HAP-1 (cell line): ENCODE measurements around the gene CHTF18.

Source experiments
- DNase-seq, 2 experiments: peaks; one replicate each; pipeline ENCODE4 v3.0.0-alpha.2; 2016 to 2020; ENCODE audit warnings: low spot score in 2 of 2
- H3K27me3 ChIP-seq: fragments of 250-450 bp; sonication (Bioruptor Pico); 2 replicates; pipeline ENCODE4 v1.5.1; 2020; ENCODE audit warnings: low read depth, mild to moderate bottlenecking, moderate library complexity
- H3K36me3 ChIP-seq: fragments of 250-450 bp; sonication (Bioruptor Pico); replicated peaks from 2 replicates; pipeline ENCODE4 v1.5.1; 2020; ENCODE audit warnings: mild to moderate bottlenecking
- H3K4me1 ChIP-seq: fragments of 250-450 bp; sonication (Bioruptor Pico); 2 replicates; pipeline ENCODE4 v1.5.1; 2020; ENCODE audit warnings: mild to moderate bottlenecking
- H3K4me3 ChIP-seq: fragments of 250-450 bp; sonication (Bioruptor Pico); 2 replicates; pipeline ENCODE4 v1.5.1; 2020; ENCODE audit warnings: mild to moderate bottlenecking, moderate library complexity
- H3K9me3 ChIP-seq: fragments of 250-450 bp; sonication (Bioruptor Pico); 2 replicates; pipeline ENCODE4 v1.5.1; 2020; ENCODE audit warnings: mild to moderate bottlenecking, moderate library complexity
- in situ Hi-C: fragments of 300-500 bp; cut with MboI; formaldehyde crosslinking; loops from 3 replicates; pipeline ENCODE4 v1.14.3; 2020; ENCODE audit warnings: low sequenced_read_pairs, inconsistent platforms, mixed read lengths

Gene CHTF18

GRCh38 chr16:804193-805048, 16.0 kb downstream of the CHTF18 start:
- in situ Hi-C loops, result loop anchor here (5.0 kb wide), 1 partner anchor 243 kb away; no protein-coding TSS in a partner anchor
- no peak for DNase-seq
- Histone ChIP-seq H3K27me3 (peaks cover 30% of the 10 kb centered on the region), H3K36me3 (peaks cover 3% of the 10 kb centered on the region; the same call in 1 of the 2 replicates), H3K4me1 (peaks cover 5% of the 10 kb centered on the region), H3K4me3 (no peak overlapping the region), H3K9me3 (no peaks in the 10 kb centered on the region)

- peaks cover 3% of the 10 kb centered on the region; the same call in 1 of the 2 replicates for H3K36me3 ChIP-seq
- H3K9me3 ChIP-seq, result no peaks in the 10 kb centered on the region
- H3K4me1 ChIP-seq, result peaks cover 3% of the 10 kb centered on the region
- H3K27me3 ChIP-seq, result peaks cover 25% of the 10 kb centered on the region
- DNase-seq, result no peak
- H3K4me3 ChIP-seq, result no peak overlapping the region
- in situ Hi-C loops, result loop anchor here (5.0 kb wide), 1 partner anchor 242 kb away; no protein-coding TSS in a partner anchor
These were observed 17.1 kb downstream of the CHTF18 start for GRCh38 chr16:805474-805873.

GRCh38 chr16:807347-808084, 19.1 kb downstream of the CHTF18 start:
- in situ Hi-C loops, result loop anchor here (5.0 kb wide), 1 partner anchor 240 kb away; no protein-coding TSS in a partner anchor
- Histone ChIP-seq H3K4me1 (peaks cover 3% of the 10 kb centered on the region), H3K4me3 (peak overlapping the region; percentile 78), H3K9me3 (no peaks in the 10 kb centered on the region), H3K27me3 (peaks cover 7% of the 10 kb centered on the region; the same call in 1 of the 2 replicates), H3K36me3 (peaks cover 3% of the 10 kb centered on the region; the same call in 1 of the 2 replicates)
- DNase-seq, result peak; percentile 87 to 95

GRCh38 chr16:808085-808386, 19.6 kb downstream of the CHTF18 start:
- no peak for DNase-seq
- H3K36me3 ChIP-seq, result peaks cover 3% of the 10 kb centered on the region; the same call in 1 of the 2 replicates
- H3K27me3 ChIP-seq, result peaks cover 5% of the 10 kb centered on the region; the same call in 1 of the 2 replicates
- H3K4me3 ChIP-seq, result peak overlapping the region; percentile 78
- in situ Hi-C loops, result loop anchor here (5.0 kb wide), 1 partner anchor 239 kb away; no protein-coding TSS in a partner anchor
- peaks cover 3% of the 10 kb centered on the region for H3K4me1 ChIP-seq
- no peaks in the 10 kb centered on the region for H3K9me3 ChIP-seq

DNA sequence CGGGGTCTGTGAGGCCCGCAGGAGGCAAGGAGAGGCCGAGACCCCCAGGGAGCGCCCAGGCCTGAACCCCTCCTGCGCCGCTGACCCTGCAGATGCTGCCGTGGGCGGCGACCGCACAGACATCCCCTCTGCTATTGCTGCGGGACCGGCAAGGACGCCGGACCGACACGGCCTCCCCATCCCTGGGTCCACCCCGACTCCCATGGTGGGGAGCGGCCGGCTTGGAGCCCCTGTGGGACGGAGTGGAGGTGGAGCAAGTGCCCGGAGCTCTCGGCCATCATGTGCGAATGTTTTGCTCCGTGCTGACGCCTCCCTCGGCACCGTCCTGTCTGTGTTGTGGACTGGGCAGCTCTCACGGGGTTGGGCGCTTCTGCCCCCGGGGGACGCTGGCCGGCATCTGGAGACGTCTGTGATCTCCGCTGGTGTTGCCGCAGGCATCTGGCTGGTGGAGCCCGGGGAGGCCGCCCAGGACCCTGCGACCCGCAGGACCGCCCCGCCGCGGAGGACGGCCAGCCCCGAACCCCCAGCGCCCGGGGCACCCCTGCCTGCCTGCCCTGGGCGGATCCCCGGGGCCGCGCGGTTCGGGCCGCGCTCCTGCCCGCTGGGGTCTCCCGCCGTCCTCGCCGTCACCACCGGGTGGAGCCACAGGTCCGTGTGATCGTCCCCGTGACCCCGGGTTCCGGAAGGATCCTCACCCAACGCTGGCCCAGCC, 24.9 kb downstream of the CHTF18 start:
- peak; percentile 28 to 84 for DNase-seq
- Histone ChIP-seq H3K4me1 (peaks cover 5% of the 10 kb centered on the region; the same call in 1 of the 2 replicates), H3K4me3 (no peak overlapping the region), H3K36me3 (no peaks in the 10 kb centered on the region), H3K27me3 (no peaks in the 10 kb centered on the region), H3K9me3 (no peaks in the 10 kb centered on the region)
- in situ Hi-C loops, result no loop called here

DNA sequence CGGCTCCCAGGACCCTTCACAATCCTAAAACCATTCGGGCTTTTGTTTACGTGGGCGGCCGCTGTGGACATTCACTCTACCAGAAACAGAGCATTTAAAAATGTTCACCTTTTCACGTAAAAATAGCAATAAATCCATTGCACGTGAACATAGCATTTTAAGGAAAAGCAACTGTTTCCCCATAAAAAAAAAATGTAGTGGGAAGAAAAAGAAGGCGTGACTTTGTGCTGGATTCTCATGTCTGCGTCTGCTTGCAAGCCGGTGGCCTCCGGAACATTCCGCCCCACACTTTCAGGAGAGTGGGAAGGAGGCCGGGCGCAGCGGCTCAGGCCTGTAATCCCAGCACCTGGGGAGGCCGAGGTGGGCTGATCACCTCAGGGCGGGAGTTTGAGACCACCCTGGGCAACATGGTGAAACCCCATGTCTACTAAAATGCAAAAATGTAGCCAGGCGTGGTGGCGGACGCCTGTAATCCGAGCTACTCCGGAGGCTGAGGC, 25.5 kb downstream of the CHTF18 start:
- Histone ChIP-seq H3K27me3 (no peaks in the 10 kb centered on the region), H3K4me3 (no peak overlapping the region), H3K36me3 (no peaks in the 10 kb centered on the region), H3K9me3 (no peaks in the 10 kb centered on the region), H3K4me1 (peaks cover 5% of the 10 kb centered on the region; the same call in 1 of the 2 replicates)
- in situ Hi-C loops, result no loop called here
- no peak for DNase-seq

DNA sequence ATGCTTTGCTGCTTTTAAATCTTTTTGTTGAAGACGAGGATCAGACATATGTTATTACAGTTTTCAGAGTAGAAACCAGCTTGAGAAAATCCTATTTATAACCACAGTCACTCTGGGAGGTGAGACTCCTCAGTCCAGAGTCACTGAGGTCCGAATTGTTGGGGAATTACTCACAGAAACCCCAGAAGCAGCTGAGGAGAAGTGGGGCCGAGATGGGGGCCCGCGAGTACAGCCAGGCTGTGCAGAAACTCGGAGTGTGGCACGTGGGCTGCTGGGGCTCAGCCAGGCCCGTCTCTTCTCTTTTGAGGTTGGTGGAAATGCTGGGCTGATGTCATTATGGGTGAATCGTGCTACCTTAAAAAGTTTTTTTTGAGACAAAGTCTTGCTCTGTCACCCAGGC, 26.6 kb downstream of the CHTF18 start:
- no peaks in the 10 kb centered on the region for H3K27me3 ChIP-seq
- H3K9me3 ChIP-seq, result no peaks in the 10 kb centered on the region
- no peak overlapping the region for H3K4me3 ChIP-seq
- in situ Hi-C loops, result no loop called here
- no peak for DNase-seq
- H3K36me3 ChIP-seq, result no peaks in the 10 kb centered on the region
- H3K4me1 ChIP-seq, result peaks cover 5% of the 10 kb centered on the region; the same call in 1 of the 2 replicates

DNA sequence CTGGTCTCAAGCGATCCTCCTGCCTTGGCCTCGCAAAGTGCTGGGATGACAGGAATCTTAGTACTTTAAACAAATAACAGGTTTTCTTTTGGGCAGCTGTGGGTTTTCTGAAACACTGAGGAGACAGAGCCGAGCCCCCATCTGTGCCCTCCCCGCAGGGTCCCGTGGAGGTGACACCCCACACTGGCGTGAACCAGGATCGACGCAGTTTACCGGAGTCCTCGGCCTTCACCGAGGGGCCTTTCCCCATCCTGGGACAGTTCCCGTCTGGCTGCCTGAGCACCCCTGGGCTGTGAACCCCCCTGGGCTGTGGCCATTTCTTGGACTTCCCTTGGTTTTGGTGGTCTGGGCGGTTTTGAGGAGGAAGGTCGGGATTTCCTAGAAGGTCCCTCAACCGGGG, 27.4 kb downstream of the CHTF18 start:
- H3K27me3 ChIP-seq, result no peaks in the 10 kb centered on the region
- no peaks in the 10 kb centered on the region for H3K9me3 ChIP-seq
- H3K4me1 ChIP-seq, result peaks cover 5% of the 10 kb centered on the region; the same call in 1 of the 2 replicates
- H3K36me3 ChIP-seq, result no peaks in the 10 kb centered on the region
- in situ Hi-C loops, result no loop called here
- H3K4me3 ChIP-seq, result no peak overlapping the region
- no peak for DNase-seq

DNA sequence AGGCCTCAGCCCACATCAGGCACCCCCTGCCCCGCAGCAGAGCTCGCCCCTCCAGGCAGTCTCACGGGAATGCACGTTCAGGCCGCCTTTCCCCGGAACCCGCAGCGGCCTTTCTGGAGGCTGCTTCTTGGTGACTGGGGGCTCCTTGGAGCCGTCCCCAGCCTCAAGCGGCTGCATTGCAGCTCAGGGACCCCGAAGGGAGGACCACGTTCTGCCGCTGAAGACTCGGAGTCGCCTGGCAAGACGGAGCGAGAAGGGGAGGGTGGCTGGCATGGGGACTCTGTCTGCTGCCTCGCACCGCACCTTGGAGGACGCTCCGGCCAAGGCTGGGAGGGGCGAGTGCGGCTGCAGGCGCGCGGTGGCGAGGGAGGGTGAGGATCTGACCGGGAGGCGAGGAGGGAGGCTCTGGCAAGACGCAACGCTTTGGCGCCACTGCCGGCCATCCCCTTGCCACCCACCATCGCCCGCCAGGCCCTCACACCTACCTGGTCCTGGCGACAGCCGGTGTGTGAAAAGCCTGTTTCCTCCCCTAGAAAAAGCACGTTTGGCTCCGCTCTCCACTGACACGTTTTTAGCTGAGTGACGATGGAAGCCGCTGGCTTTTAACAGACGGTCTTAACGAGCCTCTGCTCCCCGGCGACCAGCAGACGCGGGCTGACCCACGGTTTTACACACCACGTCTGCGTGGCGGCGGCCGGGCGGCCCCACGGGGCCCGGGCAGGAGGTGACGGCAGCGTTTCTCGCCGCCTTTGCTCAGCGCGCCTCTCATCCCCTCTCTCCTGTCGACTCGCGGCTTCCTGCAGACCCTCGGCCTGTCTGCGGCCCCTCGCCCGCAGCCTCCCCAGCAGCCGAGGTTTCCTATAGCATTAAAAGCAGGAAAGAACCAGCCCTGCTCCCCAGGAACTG, 28.8 kb downstream of the CHTF18 start:
- no peak for DNase-seq
- Histone ChIP-seq H3K36me3 (no peaks in the 10 kb centered on the region), H3K27me3 (no peaks in the 10 kb centered on the region), H3K4me1 (peaks cover 5% of the 10 kb centered on the region; the same call in 1 of the 2 replicates), H3K4me3 (no peak overlapping the region), H3K9me3 (no peaks in the 10 kb centered on the region)
- in situ Hi-C loops, result no loop called here

DNA sequence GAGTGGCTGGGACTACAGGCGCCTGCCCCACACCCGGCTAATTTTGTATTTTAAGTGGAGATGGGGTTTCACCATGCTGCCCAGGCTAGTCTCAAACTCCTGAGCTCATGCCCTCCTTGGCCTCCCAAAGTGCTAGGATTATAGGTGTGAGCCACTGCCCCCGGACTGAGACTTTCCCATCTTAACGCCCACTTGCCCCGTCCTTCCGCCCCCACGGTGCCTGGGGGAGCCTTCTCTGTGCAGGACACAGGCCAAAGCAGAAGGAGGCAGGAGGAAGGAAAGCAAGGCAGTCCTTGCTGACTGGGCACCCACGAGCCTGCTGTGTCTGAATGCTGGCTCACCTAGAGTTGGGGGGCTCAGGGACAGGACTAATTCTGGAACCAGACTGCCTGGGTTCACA, 29.7 kb downstream of the CHTF18 start:
- Histone ChIP-seq H3K4me1 (peaks cover 5% of the 10 kb centered on the region; the same call in 1 of the 2 replicates), H3K4me3 (no peak overlapping the region), H3K36me3 (no peaks in the 10 kb centered on the region), H3K27me3 (no peaks in the 10 kb centered on the region), H3K9me3 (no peaks in the 10 kb centered on the region)
- DNase-seq, result no peak
- in situ Hi-C loops, result no loop called here

DNA sequence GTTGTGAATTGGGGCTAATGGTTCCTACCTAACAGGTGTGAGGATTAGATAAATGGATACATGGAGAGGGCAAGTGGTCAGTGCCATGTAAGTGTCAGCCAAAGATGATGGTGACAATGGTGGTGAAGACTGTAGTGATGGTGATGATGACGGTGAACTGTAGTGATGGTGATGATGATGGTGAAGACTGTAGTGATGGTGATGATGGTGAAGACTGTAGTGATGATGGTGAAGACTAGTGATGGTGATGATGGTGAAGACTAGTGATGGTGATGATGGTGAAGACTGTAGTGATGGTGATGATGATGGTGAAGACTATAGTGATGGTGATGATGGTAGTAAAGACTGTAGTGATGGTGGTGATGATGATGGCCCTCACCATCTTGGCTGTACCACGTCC, 30.2 kb downstream of the CHTF18 start:
- in situ Hi-C loops, result no loop called here
- H3K4me3 ChIP-seq, result no peak overlapping the region
- H3K27me3 ChIP-seq, result no peaks in the 10 kb centered on the region
- no peak for DNase-seq
- no peaks in the 10 kb centered on the region for H3K9me3 ChIP-seq
- H3K36me3 ChIP-seq, result no peaks in the 10 kb centered on the region
- H3K4me1 ChIP-seq, result peaks cover 3% of the 10 kb centered on the region; the same call in 1 of the 2 replicates

DNA sequence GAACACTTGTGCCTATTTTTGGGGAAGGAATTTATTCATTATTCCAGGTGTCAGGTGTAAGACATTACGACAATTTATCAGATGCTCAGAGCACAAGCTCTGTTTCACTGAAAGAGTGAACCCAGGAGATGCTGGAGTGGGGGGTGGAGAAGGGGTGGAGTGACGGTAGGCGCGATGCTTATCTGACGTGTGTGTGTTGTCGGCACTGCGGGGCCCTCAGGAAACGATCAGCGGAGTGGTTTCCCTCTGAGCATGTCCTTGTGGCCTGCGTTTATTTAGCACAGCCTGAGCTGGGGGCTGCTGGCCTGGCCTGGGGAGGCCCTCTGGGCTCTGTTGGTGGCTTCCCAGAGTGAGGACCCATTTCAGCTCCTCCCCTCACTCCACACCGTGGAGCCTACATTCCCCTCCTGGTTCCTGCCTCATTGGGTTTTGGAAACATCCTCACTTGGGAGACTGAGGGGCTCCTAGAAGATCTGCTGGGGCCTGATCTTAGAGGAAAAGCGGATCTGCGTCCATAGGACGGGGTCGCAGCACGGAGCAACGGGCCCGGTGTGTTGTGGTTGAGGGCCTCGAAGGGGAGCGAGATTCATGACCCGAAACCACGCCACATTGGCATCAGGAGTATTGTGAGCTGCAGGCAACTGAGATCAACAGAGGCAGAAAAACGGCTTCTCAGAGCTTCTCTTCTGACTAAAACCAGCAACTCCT, 31.1 kb downstream of the CHTF18 start:
- Histone ChIP-seq H3K4me3 (no peak overlapping the region), H3K36me3 (no peaks in the 10 kb centered on the region), H3K9me3 (no peaks in the 10 kb centered on the region), H3K27me3 (no peaks in the 10 kb centered on the region), H3K4me1 (no peaks in the 10 kb centered on the region)
- no peak for DNase-seq
- in situ Hi-C loops, result no loop called here
